Caco-2 (cell line): ENCODE data around the gene NGEF. TPM values are rescaled to one million over a fixed set of nuclear protein-coding genes. Genes with fewer than 3 reads are reported as not detected.

Experiments
- BruUV-seq: library from RNA; stranded (reverse); fragments of 400-500 nt; replicated peaks from 2 replicates; lab custom pipeline; 2021; lab: Mats Ljungman, UMichigan
- CTCF ChIA-PET: fragments of 300-600 bp; sonication (Branson Sonifier 250); formaldehyde crosslinking; loops from one replicate; lab custom pipeline; 2022; ENCODE audit warnings: antibody characterized with exemption; lab: Charles Lee
- POLR2A ChIA-PET: fragments of 300-600 bp; sonication (Branson Sonifier 250); formaldehyde crosslinking; loops from one replicate; lab custom pipeline; 2022; ENCODE audit warnings: antibody characterized with exemption; lab: Charles Lee
- DNase-seq, 2 experiments: peaks; one replicate each; pipeline versions ENCODE4 v3.0.0 to v3.0.0-alpha.2; 2020 to 2022
- H3K27me3 ChIP-seq: replicated peaks from 2 replicates; pipeline ENCODE4 v1.6.0; 2011; ENCODE audit warnings: low read length; ENCODE audit not compliant: control insufficient read depth, insufficient read depth
- H3K36me3 ChIP-seq: 2 replicates; pipeline ENCODE4 v1.5.1; 2011; ENCODE audit warnings: low read length; ENCODE audit not compliant: control insufficient read depth, insufficient read depth
- H3K4me1 ChIP-seq: fragments of 250-450 bp; sonication (Bioruptor Pico); 2 replicates; pipeline ENCODE4 v1.5.1; 2020; ENCODE audit warnings: mild to moderate bottlenecking
- H3K4me3 ChIP-seq: 2 replicates; pipeline ENCODE4 v1.5.1; 2011; ENCODE audit warnings: low read depth, mild to moderate bottlenecking, control low read depth, low read length
- H3K9me3 ChIP-seq: fragments of 250-450 bp; sonication (Bioruptor Pico); 2 replicates; pipeline ENCODE4 v1.5.1; 2020; ENCODE audit warnings: mild to moderate bottlenecking, moderate library complexity
- H3K27ac Mint-ChIP-seq: one replicate; pipeline ENCODE4 v1.8.0; 2022; ENCODE audit warnings: mixed read lengths; ENCODE audit not compliant: unreplicated experiment
- H3K27me3 Mint-ChIP-seq: one replicate; pipeline ENCODE4 v1.8.0; 2022; ENCODE audit warnings: mixed read lengths; ENCODE audit not compliant: insufficient read depth, unreplicated experiment
- H3K36me3 Mint-ChIP-seq: one replicate; pipeline ENCODE4 v1.8.0; 2022; ENCODE audit warnings: mild to moderate bottlenecking, mixed read lengths; ENCODE audit not compliant: insufficient read depth, unreplicated experiment
- H3K4me1 Mint-ChIP-seq: one replicate; pipeline ENCODE4 v1.8.0; 2022; ENCODE audit warnings: low read depth, mixed read lengths; ENCODE audit not compliant: unreplicated experiment
- H3K4me3 Mint-ChIP-seq: one replicate; pipeline ENCODE4 v1.8.0; 2022; ENCODE audit warnings: mild to moderate bottlenecking, moderate library complexity, mixed read lengths; ENCODE audit not compliant: unreplicated experiment
- H3K9me3 Mint-ChIP-seq: one replicate; pipeline ENCODE4 v1.8.0; 2022; ENCODE audit warnings: mixed read lengths; ENCODE audit not compliant: unreplicated experiment
- CTCF ChIP-seq, 2 experiments: fragments of 200-600 bp in 1 of 2; IDR thresholded peaks; 1 replicate in 1 of 2; 2 replicates in 1 of 2; pipeline versions ENCODE4 v1.5.1 to v1.8.0; 2011 to 2022; ENCODE audit warnings: antibody characterized with exemption in 1 of 2, control low read depth in 1 of 2, inconsistent platforms in 1 of 2, low read depth in 1 of 2, low read length in 1 of 2, mild to moderate bottlenecking in 1 of 2, moderate library complexity in 1 of 2; ENCODE audit not compliant: insufficient read depth in 1 of 2, severe bottlenecking in 1 of 2, unreplicated experiment in 1 of 2
- intact Hi-C: fragments of 100-400 bp; cut with micrococcal nuclease; formaldehyde crosslinking; loops from one replicate; pipeline ENCODE4 v1.10.0; 2022; ENCODE audit not compliant: unreplicated experiment
- total RNA-seq: library from RNA; stranded (reverse); gene quantifications from 2 replicates; pipeline ENCODE4 v1.2.3, GENCODE V29; 2022

Gene NGEF
- total RNA-seq, 1 experiment from 2014 or later, result 0.77 TPM

- no peaks in the 10 kb centered on the region for H3K4me1 Mint-ChIP-seq
- H3K9me3 Mint-ChIP-seq, result no peaks in the 10 kb centered on the region
- Histone ChIP-seq H3K9me3 (no peaks in the 10 kb centered on the region), H3K4me1 (no peaks in the 10 kb centered on the region), H3K27me3 (no peaks in the 10 kb centered on the region), H3K36me3 (no peaks in the 10 kb centered on the region), H3K4me3 (no peak overlapping the region)
- no peak for TF ChIP-seq CTCF (IDR thresholded peaks at IDR 0.05; ENCODE audit: insufficient read depth in 1 of 2, low read depth in 1 of 2, low read length in 1 of 2, severe bottlenecking in 1 of 2, unreplicated experiment in 1 of 2)
- DNase-seq, result no peak
- no peak overlapping the region for H3K4me3 Mint-ChIP-seq
- ChIA-PET POLR2A (no interaction called here), CTCF (no interaction called here)
- H3K27ac Mint-ChIP-seq, result no peak overlapping the region
- H3K36me3 Mint-ChIP-seq, result no peaks in the 10 kb centered on the region
- no TSS peak for BruUV-seq
- peaks cover 5% of the 10 kb centered on the region for H3K27me3 Mint-ChIP-seq
- intact Hi-C loops, result no loop called here
These were observed 29.5 kb upstream of the NGEF start for GRCh38 chr2:233042549-233042948.

- BruUV-seq, result no TSS peak
- Histone ChIP-seq H3K4me3 (no peak overlapping the region), H3K4me1 (no peaks in the 10 kb centered on the region), H3K9me3 (no peaks in the 10 kb centered on the region), H3K27me3 (no peaks in the 10 kb centered on the region), H3K36me3 (no peaks in the 10 kb centered on the region)
- intact Hi-C loops, result no loop called here
- Mint-ChIP-seq H3K36me3 (no peaks in the 10 kb centered on the region), H3K4me1 (no peaks in the 10 kb centered on the region), H3K27me3 (peaks cover 5% of the 10 kb centered on the region), H3K27ac (no peak overlapping the region), H3K4me3 (no peak overlapping the region), H3K9me3 (no peaks in the 10 kb centered on the region)
- TF ChIP-seq CTCF (IDR thresholded peaks at IDR 0.05; ENCODE audit: insufficient read depth in 1 of 2, low read depth in 1 of 2, low read length in 1 of 2, severe bottlenecking in 1 of 2, unreplicated experiment in 1 of 2), result no peak
- DNase-seq, result no peak
- ChIA-PET POLR2A (no interaction called here), CTCF (no interaction called here)
These were observed 28.8 kb upstream of the NGEF start for GRCh38 chr2:233041722-233042323.

- Mint-ChIP-seq H3K9me3 (no peaks in the 10 kb centered on the region), H3K4me1 (no peaks in the 10 kb centered on the region), H3K27ac (no peak overlapping the region), H3K27me3 (peaks cover 5% of the 10 kb centered on the region), H3K36me3 (no peaks in the 10 kb centered on the region), H3K4me3 (no peak overlapping the region)
- POLR2A ChIA-PET, result interaction anchor here (0.7 kb wide), 1 partner anchor 628 kb away, joined by 3 read pairs; no protein-coding TSS in a partner anchor
- DNase-seq, result no peak
- no peak for TF ChIP-seq CTCF (IDR thresholded peaks at IDR 0.05; ENCODE audit: insufficient read depth in 1 of 2, low read depth in 1 of 2, low read length in 1 of 2, severe bottlenecking in 1 of 2, unreplicated experiment in 1 of 2)
- CTCF ChIA-PET, result no interaction called here
- Histone ChIP-seq H3K36me3 (no peaks in the 10 kb centered on the region), H3K4me1 (no peaks in the 10 kb centered on the region), H3K27me3 (no peaks in the 10 kb centered on the region), H3K9me3 (no peaks in the 10 kb centered on the region), H3K4me3 (no peak overlapping the region)
- BruUV-seq, result no TSS peak
- intact Hi-C loops, result no loop called here
These were observed 27.5 kb upstream of the NGEF start for GRCh38 chr2:233040571-233040970.
